Measurements from ENCODE around the gene BTBD9. TPM values are rescaled to one million over a fixed set of nuclear protein-coding genes. Genes with fewer than 3 reads are reported as not detected.

Gene BTBD9
- total and polyA plus RNA-seq, 2 of the 13 experiments (the other 11 are each of a cell fraction or from before 2014, with no cell fraction given) = 1.2 to 3.0 TPM

DNA sequence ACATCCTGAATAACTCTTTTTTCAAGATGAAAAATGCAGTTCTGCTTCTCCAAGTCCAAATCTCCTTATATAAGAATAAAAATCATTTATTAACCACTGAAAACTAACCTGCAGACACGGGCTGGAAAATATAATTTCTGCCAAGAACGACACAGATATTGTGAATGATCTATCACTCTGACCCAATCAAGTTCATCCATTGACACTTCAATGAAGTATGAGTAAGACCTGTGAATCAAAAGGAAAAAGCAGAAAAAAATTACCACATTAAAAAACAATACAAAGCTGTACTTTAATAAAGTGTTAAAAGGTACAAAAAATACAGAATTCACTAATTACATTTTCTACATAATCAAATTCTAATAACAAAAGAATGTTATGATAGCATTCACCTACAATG lies 62.2 kb downstream of the BTBD9 start:
- H3K9me3 ChIP-seq (ENCODE audit: low read length) = no peaks in the 10 kb centered on the region
- POLR2A ChIA-PET = no interaction called here
- DNase-seq (ENCODE audit: low spot score) (no peak), FAIRE-seq (no peak), ATAC-seq (no peak)
- no peak for TF ChIP-seq ZMAT3 (CRISPR knock-in tag; conservative IDR thresholded peaks at IDR 0.05)
- TF ChIP-seq, protein P1, sequence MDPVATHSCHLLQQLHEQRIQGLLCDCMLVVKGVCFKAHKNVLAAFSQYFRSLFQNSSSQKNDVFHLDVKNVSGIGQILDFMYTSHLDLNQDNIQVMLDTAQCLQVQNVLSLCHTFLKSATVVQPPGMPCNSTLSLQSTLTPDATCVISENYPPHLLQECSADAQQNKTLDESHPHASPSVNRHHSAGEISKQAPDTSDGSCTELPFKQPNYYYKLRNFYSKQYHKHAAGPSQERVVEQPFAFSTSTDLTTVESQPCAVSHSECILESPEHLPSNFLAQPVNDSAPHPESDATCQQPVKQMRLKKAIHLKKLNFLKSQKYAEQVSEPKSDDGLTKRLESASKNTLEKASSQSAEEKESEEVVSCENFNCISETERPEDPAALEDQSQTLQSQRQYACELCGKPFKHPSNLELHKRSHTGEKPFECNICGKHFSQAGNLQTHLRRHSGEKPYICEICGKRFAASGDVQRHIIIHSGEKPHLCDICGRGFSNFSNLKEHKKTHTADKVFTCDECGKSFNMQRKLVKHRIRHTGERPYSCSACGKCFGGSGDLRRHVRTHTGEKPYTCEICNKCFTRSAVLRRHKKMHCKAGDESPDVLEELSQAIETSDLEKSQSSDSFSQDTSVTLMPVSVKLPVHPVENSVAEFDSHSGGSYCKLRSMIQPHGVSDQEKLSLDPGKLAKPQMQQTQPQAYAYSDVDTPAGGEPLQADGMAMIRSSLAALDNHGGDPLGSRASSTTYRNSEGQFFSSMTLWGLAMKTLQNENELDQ (CRISPR knock-in tag; IDR thresholded peaks at IDR 0.05; ENCODE audit: borderline replicate concordance) = no peak
- TF ChIP-seq NR2F1 (CRISPR knock-in tag; IDR thresholded peaks at IDR 0.05) = no peak
- TF ChIP-seq NR1H2 (CRISPR knock-in tag; IDR thresholded peaks at IDR 0.05; ENCODE audit: borderline replicate concordance, low read depth) = no peak
- TF ChIP-seq, protein P2, sequence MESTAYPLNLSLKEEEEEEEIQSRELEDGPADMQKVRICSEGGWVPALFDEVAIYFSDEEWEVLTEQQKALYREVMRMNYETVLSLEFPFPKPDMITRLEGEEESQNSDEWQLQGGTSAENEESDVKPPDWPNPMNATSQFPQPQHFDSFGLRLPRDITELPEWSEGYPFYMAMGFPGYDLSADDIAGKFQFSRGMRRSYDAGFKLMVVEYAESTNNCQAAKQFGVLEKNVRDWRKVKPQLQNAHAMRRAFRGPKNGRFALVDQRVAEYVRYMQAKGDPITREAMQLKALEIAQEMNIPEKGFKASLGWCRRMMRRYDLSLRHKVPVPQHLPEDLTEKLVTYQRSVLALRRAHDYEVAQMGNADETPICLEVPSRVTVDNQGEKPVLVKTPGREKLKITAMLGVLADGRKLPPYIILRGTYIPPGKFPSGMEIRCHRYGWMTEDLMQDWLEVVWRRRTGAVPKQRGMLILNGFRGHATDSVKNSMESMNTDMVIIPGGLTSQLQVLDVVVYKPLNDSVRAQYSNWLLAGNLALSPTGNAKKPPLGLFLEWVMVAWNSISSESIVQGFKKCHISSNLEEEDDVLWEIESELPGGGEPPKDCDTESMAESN (CRISPR knock-in tag; conservative IDR thresholded peaks at IDR 0.05) = no peak
- TF ChIP-seq, protein P3, sequence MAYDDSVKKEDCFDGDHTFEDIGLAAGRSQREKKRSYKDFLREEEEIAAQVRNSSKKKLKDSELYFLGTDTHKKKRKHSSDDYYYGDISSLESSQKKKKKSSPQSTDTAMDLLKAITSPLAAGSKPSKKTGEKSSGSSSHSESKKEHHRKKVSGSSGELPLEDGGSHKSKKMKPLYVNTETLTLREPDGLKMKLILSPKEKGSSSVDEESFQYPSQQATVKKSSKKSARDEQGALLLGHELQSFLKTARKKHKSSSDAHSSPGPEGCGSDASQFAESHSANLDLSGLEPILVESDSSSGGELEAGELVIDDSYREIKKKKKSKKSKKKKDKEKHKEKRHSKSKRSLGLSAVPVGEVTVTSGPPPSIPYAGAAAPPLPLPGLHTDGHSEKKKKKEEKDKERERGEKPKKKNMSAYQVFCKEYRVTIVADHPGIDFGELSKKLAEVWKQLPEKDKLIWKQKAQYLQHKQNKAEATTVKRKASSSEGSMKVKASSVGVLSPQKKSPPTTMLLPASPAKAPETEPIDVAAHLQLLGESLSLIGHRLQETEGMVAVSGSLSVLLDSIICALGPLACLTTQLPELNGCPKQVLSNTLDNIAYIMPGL (CRISPR knock-in tag; IDR thresholded peaks at IDR 0.05; ENCODE audit: borderline replicate concordance in 1 of 2, low read depth in 1 of 2) = no peak
- TF ChIP-seq POLR2AphosphoS2 (IDR thresholded peaks at IDR 0.05; ENCODE audit: low read depth, low read length) = no peak
- TF ChIP-seq, protein P4, sequence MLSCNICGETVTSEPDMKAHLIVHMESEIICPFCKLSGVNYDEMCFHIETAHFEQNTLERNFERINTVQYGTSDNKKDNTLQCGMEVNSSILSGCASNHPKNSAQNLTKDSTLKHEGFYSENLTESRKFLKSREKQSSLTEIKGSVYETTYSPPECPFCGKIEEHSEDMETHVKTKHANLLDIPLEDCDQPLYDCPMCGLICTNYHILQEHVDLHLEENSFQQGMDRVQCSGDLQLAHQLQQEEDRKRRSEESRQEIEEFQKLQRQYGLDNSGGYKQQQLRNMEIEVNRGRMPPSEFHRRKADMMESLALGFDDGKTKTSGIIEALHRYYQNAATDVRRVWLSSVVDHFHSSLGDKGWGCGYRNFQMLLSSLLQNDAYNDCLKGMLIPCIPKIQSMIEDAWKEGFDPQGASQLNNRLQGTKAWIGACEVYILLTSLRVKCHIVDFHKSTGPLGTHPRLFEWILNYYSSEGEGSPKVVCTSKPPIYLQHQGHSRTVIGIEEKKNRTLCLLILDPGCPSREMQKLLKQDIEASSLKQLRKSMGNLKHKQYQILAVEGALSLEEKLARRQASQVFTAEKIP (CRISPR knock-in tag; IDR thresholded peaks at IDR 0.05; ENCODE audit: borderline replicate concordance) = no peak
- no peak overlapping the region for H3K9ac ChIP-seq (ENCODE audit: insufficient read depth, low read depth, low read length)
- WGBS (ENCODE audit: low lambda C conversion rate) = 53% methylated on average over 2 of the region's 2 CpGs
- CTCF ChIA-PET (ENCODE audit: low intra/inter-chr PET ratio, low total read pairs) = no interaction called here
- no peaks in the 10 kb centered on the region for H3K27me3 ChIP-seq (ENCODE audit: control insufficient read depth in 1 of 2, insufficient read depth in 2 of 2, low read length in 2 of 2)
- intact Hi-C loops (cut with micrococcal nuclease; ENCODE audit: unreplicated experiment) = no loop called here
- H3K4me3 ChIP-seq (replicated peaks in 1 of 3; ENCODE audit: insufficient read depth in 1 of 3, low read depth in 2 of 3, low read length in 3 of 3) = no peak overlapping the region
- H3K4me2 ChIP-seq (ENCODE audit: low read depth, low read length) = no peak overlapping the region
- in situ Hi-C loops (cut with HindIII; ENCODE audit: extremely low pct_ligation_motif_present, low pct_unique_long_range_greater_than_20kb) = no loop called here
- no peaks in the 10 kb centered on the region for H3K36me3 ChIP-seq (replicated peaks in 1 of 2; ENCODE audit: control insufficient read depth in 1 of 2, insufficient read depth in 2 of 2, low read length in 2 of 2)
- H3K27ac ChIP-seq (ENCODE audit: extremely low read length, insufficient read depth, low read length) = no peak overlapping the region
- no peaks in the 10 kb centered on the region for H4K20me1 ChIP-seq (ENCODE audit: insufficient read depth, low read length)
- no TSS peak for BruUV-seq (replicated peaks)
- no peaks in the 10 kb centered on the region for H3K4me1 ChIP-seq (ENCODE audit: insufficient read depth, low read length)
- no peaks in the 10 kb centered on the region for H3K79me2 ChIP-seq (ENCODE audit: insufficient read depth, low read length)
- no peak overlapping the region for H2AFZ ChIP-seq (ENCODE audit: low read length)
